ENCODE results near the gene SFTPA2.

DNA sequence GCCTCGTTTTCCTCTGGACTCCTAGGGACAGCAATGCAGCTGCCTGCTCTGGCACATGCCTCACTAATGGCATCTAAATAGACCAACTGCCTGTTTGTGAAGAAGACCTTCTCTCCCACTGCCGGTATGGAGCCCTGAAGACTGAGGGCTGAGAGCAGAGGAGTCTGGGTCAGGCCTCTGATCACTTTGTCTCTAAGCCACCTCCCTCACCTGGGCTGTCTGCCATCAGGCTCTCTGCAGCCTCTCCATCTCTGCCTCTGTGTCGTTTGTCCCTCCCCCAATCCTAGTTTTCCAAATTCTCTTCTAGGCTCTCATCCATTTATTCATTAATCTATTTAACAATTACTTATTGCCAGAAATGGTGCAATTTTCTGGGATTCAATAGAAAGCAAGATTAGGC lies 35.3 kb upstream of the SFTPA2 start:
- TF ChIP-seq, protein P1, sequence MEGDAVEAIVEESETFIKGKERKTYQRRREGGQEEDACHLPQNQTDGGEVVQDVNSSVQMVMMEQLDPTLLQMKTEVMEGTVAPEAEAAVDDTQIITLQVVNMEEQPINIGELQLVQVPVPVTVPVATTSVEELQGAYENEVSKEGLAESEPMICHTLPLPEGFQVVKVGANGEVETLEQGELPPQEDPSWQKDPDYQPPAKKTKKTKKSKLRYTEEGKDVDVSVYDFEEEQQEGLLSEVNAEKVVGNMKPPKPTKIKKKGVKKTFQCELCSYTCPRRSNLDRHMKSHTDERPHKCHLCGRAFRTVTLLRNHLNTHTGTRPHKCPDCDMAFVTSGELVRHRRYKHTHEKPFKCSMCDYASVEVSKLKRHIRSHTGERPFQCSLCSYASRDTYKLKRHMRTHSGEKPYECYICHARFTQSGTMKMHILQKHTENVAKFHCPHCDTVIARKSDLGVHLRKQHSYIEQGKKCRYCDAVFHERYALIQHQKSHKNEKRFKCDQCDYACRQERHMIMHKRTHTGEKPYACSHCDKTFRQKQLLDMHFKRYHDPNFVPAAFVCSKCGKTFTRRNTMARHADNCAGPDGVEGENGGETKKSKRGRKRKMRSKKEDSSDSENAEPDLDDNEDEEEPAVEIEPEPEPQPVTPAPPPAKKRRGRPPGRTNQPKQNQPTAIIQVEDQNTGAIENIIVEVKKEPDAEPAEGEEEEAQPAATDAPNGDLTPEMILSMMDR (IDR thresholded peaks at IDR 0.05; ENCODE audit: low read length), result no peak
- TF ChIP-seq EZH2phosphoT487 (IDR thresholded peaks at IDR 0.05; ENCODE audit: low read length) (no peak), EZH2 (optimal IDR thresholded peaks at IDR 0.05; ENCODE audit: low read depth, low read length) (no peak)
